ENCODE results near the gene PUS7. TPM values are rescaled to one million over a fixed set of nuclear protein-coding genes. Genes with fewer than 3 reads are reported as not detected.

PUS7 gene
- total RNA-seq, 1 experiment from 2014 or later, result 29.1 TPM

- Mint-ChIP-seq H3K4me1 (ENCODE audit: low read depth, unreplicated experiment) (no peaks in the 10 kb centered on the region), H3K4me3 (ENCODE audit: low read depth, unreplicated experiment) (no peak overlapping the region), H3K9me3 (ENCODE audit: low read depth, unreplicated experiment) (no peaks in the 10 kb centered on the region), H3K27ac (ENCODE audit: unreplicated experiment) (no peak overlapping the region), H3K27me3 (ENCODE audit: unreplicated experiment) (no peaks in the 10 kb centered on the region), H3K36me3 (ENCODE audit: insufficient read depth, unreplicated experiment) (peaks cover 13% of the 10 kb centered on the region)
- no peak for TF ChIP-seq CTCF (IDR thresholded peaks at IDR 0.05; ENCODE audit: unreplicated experiment)
- CTCF ChIA-PET, result interaction anchor here (0.7 kb wide), 1 partner anchor 1165 kb away, joined by 7 read pairs; no protein-coding TSS in a partner anchor
- intact Hi-C loops (cut with micrococcal nuclease; ENCODE audit: unreplicated experiment), result no loop called here
- no TSS peak for BruUV-seq (replicated peaks)
- no peak for DNase-seq
Measured at GRCh38 chr7:105559926-105560325, 37.9 kb upstream of the PUS7 start.

GRCh38 chr7:105538339-105538738 lies 16.3 kb upstream of the PUS7 start:
- H3K4me3 Mint-ChIP-seq (ENCODE audit: low read depth, unreplicated experiment), result no peak overlapping the region
- no peak for TF ChIP-seq CTCF (IDR thresholded peaks at IDR 0.05; ENCODE audit: unreplicated experiment)
- CTCF ChIA-PET, result no interaction called here
- H3K27ac Mint-ChIP-seq (ENCODE audit: unreplicated experiment), result peak overlapping the region; percentile 35
- no peaks in the 10 kb centered on the region for H3K9me3 Mint-ChIP-seq (ENCODE audit: low read depth, unreplicated experiment)
- no peak for DNase-seq
- H3K36me3 Mint-ChIP-seq (ENCODE audit: insufficient read depth, unreplicated experiment), result peaks cover 16% of the 10 kb centered on the region
- H3K27me3 Mint-ChIP-seq (ENCODE audit: unreplicated experiment), result no peaks in the 10 kb centered on the region
- no TSS peak for BruUV-seq (replicated peaks)
- intact Hi-C loops (cut with micrococcal nuclease; ENCODE audit: unreplicated experiment), result loop anchor here (10.0 kb wide), 1 partner anchor 744 kb away; no protein-coding TSS in a partner anchor
- H3K4me1 Mint-ChIP-seq (ENCODE audit: low read depth, unreplicated experiment), result peaks cover 3% of the 10 kb centered on the region

- H3K27ac Mint-ChIP-seq (ENCODE audit: unreplicated experiment), result peak overlapping the region; percentile 76
- no peaks in the 10 kb centered on the region for H3K27me3 Mint-ChIP-seq (ENCODE audit: unreplicated experiment)
- H3K9me3 Mint-ChIP-seq (ENCODE audit: low read depth, unreplicated experiment), result no peaks in the 10 kb centered on the region
- BruUV-seq (replicated peaks), result TSS peak; percentile 70
- CTCF ChIA-PET, result interaction anchor here (0.5 to 1.8 kb wide), 2 partner anchors 56 to 286 kb away, joined by 3 to 7 read pairs; no protein-coding TSS in a partner anchor
- no peak for DNase-seq
- H3K4me3 Mint-ChIP-seq (ENCODE audit: low read depth, unreplicated experiment), result peak overlapping the region; percentile 82
- no peak for TF ChIP-seq CTCF (IDR thresholded peaks at IDR 0.05; ENCODE audit: unreplicated experiment)
- intact Hi-C loops (cut with micrococcal nuclease; ENCODE audit: unreplicated experiment), result loop anchor here (5.0 to 10.0 kb wide), 2 partner anchors 54 to 738 kb away; no protein-coding TSS in a partner anchor
- peaks cover 20% of the 10 kb centered on the region for H3K4me1 Mint-ChIP-seq (ENCODE audit: low read depth, unreplicated experiment)
- peaks cover 19% of the 10 kb centered on the region for H3K36me3 Mint-ChIP-seq (ENCODE audit: insufficient read depth, unreplicated experiment)
Measured at GRCh38 chr7:105532709-105533460, 10.8 kb upstream of the PUS7 start.

GRCh38 chr7:105531792-105532671 lies 10.0 kb upstream of the PUS7 start, which contains the start of gene RINT1:
Gene RINT1 (plus strand): TSS chr7:105532201. CDS start chr7:105532316, 115 bp downstream.
- DNase-seq, result peak; percentile 95
- peak within 1 kb of the TSS; percentile 82 for H3K4me3 Mint-ChIP-seq (ENCODE audit: low read depth, unreplicated experiment)
- BruUV-seq (replicated peaks), result no TSS peak
- peak within 1 kb of the TSS; percentile 76 for H3K27ac Mint-ChIP-seq (ENCODE audit: unreplicated experiment)
- peak; percentile 43 for TF ChIP-seq CTCF (IDR thresholded peaks at IDR 0.05; ENCODE audit: unreplicated experiment)
- no peaks in the 10 kb centered on the region for H3K27me3 Mint-ChIP-seq (ENCODE audit: unreplicated experiment)
- peaks cover 19% of the 10 kb centered on the region for H3K36me3 Mint-ChIP-seq (ENCODE audit: insufficient read depth, unreplicated experiment)
- H3K9me3 Mint-ChIP-seq (ENCODE audit: low read depth, unreplicated experiment), result no peaks in the 10 kb centered on the region
- intact Hi-C loops (cut with micrococcal nuclease; ENCODE audit: unreplicated experiment), result loop anchor here (5.0 to 10.0 kb wide), 2 partner anchors 55 to 737 kb away; no protein-coding TSS in a partner anchor
- H3K4me1 Mint-ChIP-seq (ENCODE audit: low read depth, unreplicated experiment), result peaks cover 20% of the 10 kb centered on the region
- CTCF ChIA-PET, result interaction anchor here (0.5 to 1.8 kb wide), 7 partner anchors 13 to 285 kb away, joined by 3 to 9 read pairs (median 5); partner anchors contain the start of gene EFCAB10

All from Calu3 (cell line).